Putamen (tissue), 1 donor: ENCODE measurements around the gene SBNO2.
A peak's percentile ranks its signal among the peaks of the same experiment; 100 is the strongest.
"Not testable (repeated sequence)": the region's sequence is repeated elsewhere in the genome, so short reads cannot be mapped to it uniquely, and the experiment has no call there.

Experiments
- DNase-seq: peaks from one replicate; pipeline ENCODE4 v3.0.0-alpha.2; 2016; ENCODE audit warnings: low spot score

Gene SBNO2

DNA sequence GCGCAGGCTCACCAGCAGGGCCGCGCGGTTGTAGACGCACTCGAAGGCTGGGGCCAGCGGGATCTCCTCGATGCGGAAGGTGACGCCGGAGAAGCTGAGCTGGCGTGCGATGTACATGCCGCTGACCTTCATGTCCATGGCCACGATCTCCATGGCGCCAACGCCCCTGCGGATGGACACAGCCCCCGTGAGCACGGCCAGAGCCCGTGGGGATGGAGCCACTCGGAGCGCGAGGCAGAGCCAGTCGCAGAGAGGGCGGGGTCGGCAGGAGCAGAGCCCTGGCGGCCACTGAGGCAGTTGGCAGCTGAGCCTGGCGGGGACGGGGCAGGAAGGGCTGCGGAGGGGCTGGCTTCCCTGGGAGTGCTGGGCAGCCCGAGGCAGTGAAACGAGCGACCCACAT, 55.1 kb downstream of the SBNO2 start:
- DNase-seq = no peak

DNA sequence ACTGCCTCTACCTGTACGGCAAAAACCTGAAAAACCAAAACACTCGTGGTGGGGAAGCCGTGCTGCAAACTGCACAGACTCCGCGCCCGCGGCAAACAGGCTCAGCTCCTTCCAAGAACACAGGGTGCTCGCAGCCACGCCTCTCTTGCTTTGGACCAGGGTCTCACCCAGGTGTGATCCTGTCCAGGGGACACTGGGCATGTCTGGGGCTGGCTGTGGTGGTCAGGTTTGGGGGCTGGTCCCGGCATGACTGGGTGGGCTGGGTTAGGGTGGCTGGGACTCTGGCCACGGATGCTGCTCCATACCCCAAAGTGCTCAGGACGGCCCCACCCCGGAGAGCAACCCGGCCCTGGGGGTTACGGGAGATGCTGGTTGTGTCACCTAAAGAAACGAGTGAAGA, 56.4 kb downstream of the SBNO2 start:
- DNase-seq = no peak

DNA sequence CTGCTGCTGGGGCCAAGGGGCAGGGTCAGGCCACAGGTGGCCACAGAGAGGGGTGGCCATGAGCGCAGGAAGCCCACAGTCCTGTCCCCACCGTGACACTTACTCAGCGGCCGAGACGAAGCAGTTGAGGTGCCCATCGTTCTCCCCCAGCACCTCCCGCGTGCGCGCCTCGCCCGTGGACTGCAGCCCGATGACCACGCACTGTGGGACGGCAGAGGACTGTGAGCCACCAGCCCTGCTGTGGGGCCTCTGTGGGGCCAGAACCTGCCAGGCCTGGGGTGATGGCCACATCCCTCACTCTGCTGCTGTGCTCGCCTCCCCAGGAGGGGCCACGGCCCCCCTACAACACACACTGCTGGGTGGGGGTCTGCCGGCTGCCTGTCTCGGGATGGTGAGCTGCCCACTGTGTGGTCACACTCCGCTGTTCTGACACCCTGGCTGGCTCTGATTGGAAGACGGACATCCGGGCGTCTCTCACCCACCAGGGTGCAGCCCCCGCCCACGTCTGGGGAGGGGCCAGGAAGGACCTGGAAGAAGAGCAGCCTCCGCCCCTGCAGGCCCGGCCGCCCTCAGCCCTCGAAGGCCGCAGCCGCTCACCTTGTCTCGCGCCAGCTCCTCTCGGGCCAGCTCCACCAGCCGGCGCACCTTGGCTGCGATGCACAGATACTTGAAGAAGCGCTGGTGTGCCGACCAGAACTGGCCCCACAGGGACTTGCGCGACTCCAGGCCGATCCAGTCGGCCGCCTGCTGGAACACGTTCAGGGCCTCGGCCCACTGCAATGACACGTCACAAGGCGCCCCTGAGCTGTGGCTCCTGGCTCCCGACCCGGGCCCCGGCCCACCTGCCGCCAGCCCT, 57.1 kb downstream of the SBNO2 start:
- DNase-seq = no peak

DNA sequence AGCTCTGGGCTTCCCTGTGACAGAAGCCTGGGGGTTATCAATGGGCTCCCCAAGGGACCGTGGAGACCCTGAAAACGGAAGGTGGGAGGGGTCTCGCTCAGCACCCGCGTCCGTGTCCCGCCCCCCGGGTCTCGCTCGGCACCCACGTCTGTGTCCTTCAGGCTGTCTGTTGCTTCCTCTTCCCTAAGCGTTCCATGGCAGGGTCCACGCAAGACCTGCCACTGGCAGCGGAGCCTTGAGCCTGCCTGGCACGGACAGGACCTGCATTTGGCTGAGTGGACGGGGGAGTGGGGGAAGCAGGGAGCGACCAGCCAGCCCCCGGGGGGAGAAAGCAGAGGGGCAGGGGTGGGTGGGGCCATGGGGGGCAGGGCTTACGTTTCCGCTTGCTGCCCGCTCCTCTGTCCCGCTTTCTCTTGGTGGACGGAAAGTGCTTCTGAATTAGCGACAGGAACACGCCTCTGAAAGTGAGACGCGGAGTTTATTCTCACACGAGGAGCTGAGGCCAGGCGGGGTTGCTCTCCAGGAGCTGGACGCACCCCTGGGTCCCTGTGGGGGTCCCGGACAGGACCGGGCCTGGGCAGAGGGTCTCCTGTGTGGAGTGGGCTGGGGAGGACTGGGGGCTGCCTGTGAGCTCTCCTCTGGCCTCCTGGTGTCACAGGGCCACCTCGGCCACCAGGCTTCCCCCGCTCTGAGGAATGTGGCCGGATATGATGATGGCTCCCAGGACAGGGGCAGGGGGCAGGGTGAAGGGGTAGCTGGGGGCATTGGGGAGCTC, 58.2 kb downstream of the SBNO2 start:
- no peak for DNase-seq

DNA sequence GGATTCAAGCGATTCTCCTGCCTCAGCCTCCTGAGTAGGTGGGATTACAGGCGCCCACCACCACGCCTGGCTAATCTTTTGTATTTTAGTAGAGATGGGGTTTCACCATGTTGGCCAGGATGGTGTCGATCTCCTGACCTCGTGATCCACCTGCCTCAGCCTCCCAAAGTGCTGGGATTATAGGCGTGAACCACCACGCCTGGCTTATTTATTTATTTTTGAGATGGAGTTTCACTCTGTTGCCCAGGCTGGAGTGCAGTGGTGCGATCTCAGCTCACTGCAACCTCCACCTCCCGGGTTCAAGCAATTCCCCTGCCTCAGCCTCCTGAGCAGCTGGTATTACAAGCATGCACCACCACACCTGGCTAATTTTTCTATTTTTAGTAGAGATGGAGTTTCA, 59.3 kb downstream of the SBNO2 start:
- not testable (repeated sequence) for DNase-seq

GRCh38 chr19:1113986-1114483, 60.0 kb downstream of the SBNO2 start:
- no peak for DNase-seq

DNA sequence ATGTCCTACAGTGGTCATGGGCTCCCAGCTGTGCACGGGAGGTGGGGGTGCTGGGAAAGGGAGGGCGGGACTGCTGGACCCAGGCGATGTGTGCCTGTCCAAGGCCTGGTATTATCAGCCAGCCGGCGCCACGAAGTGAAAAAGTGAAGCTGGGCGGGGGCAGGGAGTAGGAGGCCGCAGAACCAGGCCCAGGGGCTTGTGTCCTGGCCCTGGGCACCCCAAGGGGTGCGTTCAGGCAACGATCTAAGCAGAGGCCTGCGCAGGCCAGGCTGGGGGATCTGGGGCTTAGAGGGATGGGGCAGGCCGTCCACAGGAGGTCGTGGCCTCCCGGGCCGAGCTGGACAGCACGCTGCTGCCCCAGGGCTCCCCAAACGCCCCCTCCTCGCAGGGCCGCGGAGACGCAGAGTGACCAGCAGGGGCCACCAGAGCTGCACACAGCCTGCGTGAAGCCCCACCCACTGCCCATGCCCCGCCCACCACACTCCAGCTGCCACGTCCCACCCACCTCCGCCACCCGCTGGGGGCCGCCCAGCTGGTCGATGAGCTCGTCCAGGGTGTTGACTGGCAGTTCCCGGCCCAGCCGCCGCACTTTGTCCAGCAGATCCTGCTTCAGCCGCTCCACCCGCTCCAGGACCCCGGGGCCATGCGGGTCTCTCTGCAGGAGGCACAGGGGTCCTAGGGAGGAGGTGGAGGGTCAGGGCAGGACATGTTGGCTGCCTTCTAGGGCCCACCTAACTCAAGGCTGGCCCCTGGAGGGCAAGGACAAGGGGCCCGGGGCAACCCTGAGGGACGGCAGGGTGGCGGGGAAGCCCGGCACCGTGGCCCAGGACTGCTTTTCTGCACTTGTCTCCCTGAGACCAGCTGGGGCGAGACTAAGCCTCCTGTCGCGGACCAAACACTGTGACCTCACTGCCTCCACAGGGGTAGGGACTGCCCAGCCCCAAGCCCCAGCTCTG, 60.8 kb downstream of the SBNO2 start:
- DNase-seq = peak; percentile 91

GRCh38 chr19:1112268-1113029, 61.6 kb downstream of the SBNO2 start:
- no peak for DNase-seq

DNA sequence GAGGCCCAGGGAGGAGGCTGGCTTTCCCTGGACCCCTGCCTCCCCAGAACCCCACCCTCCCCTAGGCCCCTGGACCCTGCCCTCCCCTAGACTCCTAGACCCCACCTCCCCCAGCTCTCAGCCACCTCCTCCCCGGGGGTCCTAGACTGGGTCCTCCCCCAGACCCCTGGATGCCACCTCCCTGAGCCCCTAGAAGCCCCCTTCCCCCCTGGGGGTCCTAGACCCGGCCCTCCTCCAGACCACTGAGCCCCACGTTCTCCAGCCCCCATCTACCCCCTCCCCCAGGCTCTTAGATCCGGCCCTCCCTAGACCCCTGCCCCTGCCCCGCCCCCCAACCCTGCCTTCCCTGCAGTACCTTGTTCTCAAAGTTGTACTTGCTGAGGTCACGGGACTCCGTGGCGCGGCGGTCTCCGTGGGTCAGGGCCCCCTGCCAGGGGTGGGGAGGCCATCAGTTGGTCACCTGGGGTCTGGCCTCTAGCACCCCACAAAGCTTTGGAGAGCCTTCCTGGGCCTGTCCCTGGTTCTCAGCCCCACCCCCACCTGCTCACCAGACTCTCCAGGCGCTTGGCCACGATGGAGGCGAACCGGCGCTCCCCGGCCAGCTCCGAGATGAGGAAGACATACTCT, 62.3 kb downstream of the SBNO2 start:
- no peak for DNase-seq

DNA sequence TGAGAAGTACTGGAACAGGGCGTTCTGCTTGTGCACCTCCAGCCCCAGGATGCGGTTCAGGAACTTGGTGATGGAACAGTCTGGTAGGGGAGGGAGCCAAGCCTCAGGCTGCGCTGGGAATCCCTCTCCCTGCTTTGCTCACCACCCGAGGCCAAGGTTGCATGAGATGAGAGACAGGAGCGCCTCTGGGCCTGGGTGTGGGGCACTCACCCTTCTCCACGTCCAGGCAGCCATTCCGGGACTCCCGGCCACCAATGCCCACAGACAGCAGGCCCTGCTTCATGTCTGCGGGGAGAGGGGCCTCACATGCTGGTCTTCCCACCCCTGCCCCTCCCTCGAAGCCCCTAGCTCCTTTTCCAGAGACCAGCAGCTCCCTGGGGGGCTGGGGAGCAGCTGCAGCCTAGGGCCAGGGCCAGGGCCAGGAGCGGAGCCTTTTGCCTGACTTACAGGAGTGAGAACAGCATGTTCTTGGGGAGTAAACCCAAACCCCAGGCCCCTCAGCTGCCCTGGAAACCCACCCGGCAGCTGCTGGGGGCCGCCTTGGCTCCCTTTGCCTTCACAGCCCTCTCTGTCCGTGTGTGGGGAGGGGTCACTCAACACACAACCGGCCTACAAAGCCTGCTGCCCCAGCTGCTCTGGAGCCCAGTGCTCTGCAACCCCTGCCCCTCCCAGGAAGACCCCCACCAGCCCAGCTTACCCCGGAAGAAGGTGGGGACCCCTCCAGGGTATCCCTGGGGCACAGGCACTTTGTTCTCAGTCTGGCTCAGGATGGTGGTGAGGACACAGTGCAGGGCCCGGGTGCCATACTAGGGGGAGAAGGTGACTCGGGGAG, 63.0 kb downstream of the SBNO2 start:
- DNase-seq = no peak

DNA sequence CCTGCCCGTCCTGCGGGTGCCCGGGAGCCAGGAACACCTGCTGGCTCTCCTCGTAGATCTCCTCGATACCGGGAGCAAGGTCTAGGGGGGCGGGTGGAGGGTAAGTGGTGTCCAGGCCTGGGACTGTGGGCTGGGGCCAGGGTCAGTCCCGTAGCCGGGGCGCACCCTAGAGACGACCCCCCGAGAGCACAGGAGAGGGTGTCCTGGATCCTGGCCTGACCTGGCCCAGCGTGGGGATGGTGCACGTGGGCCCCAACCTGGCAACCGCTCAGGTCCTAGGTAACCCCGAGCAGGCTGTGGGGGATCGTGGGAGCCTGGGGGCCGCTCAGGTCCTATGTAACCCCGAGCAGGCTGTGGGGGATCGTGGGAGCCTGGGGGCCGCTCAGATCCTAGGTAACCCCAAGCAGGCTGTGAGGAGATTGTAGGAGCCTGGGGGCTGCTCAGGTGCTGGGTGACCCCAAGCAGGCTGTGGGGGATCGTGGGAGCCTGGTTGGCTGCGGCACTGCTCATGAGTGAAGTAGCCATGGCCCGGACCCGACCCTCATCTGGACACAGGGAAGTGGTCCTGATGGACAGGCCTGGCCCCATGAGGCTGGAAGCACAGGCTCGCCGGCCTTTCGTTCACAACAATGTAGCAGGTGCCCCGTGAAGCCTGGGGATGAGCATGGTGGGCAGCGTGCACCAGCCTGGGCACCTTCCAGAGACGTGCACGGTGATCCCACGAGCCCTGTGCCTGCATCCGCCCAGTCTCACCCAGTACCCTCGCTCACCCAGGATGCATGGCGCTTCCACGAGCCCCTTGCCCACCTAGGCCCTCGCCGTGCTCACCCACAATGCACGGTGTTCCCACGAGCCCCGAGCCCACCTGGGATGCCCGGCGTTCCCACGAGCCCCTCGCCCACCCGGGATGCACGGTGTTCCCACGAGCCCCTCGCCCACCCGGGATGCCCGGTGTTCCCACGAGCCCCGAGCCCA, 64.1 kb downstream of the SBNO2 start:
- no peak for DNase-seq

- DNase-seq = no peak
Observed at GRCh38 chr19:1109032-1109551, 65.0 kb downstream of the SBNO2 start.

DNA sequence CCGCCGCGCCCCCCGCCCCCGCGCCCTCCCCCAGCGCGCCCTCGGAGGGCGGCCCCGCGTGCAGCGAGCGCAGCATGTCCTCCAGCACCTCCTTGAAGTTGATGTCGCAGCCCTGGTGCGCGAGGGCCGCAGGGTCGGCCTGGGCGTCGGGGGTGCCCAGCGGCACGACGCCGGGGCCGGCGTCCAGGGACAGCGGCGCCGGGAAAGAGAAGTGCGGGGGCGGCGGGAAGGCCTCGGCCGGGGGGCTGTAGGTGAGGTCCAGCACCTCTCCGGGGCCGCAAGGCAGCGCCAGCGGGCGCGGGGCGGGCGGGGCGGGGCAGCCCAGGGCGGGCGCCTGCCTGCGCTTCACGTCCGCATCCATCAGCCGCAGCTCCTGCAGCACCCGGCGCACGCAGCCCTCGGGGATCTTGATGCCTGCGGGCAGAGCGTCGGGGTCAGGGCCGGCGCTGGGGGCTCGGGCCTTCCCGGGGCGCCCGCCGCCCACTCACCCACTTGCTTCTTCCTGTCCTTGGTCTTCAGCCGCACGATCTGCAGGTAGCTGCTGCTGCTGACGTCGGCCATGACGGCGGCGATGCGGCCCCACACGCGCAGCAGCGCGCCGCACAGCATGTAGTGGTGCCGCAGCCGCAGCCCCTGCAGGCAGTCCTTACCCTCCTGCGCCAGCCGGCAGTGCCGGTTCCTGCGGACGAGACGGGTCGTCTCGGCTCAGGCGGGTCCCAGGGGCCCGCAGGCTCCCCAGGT, 65.6 kb downstream of the SBNO2 start:
- DNase-seq = no peak

DNA sequence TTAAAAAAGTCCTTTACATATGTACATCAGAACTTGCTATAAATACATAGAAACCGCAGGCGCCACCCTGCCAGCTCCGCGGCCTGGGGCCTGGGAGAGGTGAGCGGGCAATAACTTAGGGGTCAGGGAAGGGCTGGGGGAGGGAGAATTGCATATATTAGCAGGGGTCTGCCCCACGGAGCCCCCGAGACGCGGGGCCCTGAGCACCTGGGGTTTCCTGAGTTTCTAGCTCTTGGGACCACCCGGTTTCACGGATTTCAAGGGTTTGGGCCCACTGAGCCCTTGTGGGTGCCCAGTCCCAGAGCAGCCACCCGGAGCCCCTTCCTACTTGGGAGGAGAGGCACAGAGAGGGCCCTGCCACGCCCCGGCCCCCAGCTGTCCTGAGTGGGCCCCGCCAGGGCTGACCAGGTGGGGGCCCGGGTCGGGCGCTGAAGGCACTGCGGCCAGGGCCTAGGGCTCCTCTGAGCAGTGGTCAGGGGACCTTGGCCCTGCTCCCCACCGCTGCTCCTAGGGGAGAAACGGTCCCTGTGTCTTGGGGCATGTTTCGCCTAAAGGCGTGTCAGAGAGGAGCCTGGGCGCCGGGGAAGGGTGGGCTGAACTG, 66.3 kb downstream of the SBNO2 start:
- DNase-seq = no peak

DNA sequence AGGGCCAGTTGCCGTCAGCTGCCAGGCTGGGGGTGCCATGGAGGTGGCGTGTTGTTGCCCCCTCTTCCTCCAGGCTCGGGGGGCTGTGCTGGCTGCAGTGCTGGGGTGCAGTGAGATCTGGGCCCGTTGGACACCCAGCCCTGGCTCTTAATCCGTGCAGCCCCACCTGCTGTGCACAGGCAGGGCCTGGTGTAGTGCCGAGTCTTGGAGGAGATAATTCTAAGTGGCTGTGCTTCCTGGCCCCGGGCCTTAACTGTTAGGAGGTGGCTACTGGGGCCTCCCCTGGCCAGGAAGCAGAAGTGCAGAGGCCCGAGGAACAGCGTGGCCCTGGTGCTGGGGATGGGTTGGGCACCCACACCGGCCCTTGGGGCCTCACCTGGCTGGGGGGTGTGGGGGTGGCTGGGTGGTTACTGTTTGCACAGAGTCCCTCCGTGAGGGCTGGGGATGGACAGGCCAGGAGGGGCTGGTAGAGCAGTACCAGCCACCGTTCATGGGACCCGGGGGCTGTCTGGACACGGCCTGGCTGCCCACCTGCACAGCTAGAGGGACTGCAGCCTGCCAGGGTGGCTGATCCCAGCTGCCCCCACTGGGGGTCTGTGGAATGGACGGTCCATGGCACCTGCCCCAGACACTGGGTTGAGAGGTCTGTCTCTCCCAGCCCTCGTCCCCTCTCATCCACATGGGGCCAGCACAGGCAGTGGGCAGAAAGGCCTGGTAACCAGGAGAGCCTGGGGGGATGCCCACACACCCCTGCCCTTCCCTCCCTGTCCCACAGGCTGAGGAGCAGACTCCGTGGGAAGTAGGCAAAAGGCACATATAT, 67.0 kb downstream of the SBNO2 start:
- DNase-seq = no peak
